Spleen (tissue), 11 donors: Measurements from ENCODE around the gene GZMA. TPM values are rescaled to one million over a fixed set of nuclear protein-coding genes. Genes with fewer than 3 reads are reported as not detected.
A peak's percentile ranks its signal among the peaks of the same experiment; 100 is the strongest.
"Not testable (repeated sequence)": the region's sequence is repeated elsewhere in the genome, so short reads cannot be mapped to it uniquely, and the experiment has no call there.

Experiments
- DNase-seq: peaks from one replicate; pipeline ENCODE4 v3.0.0-alpha.2; 2020
- H3K27ac ChIP-seq, 8 donors: fragments of 200-600 bp; sonication (generic) in 7 of 8; 1 replicate in 4 of 8; 2 replicates in 4 of 8; pipeline versions ENCODE4 v1.5.0 to v1.8.0; 2016 to 2021; ENCODE audit warnings: inconsistent platforms in 4 of 8, mild to moderate bottlenecking in 4 of 8, moderate library complexity in 1 of 8
- H3K27me3 ChIP-seq, 7 donors: fragments of 200-600 bp; sonication (generic) in 6 of 7; replicated peaks in 1 of 7; 1 replicate in 4 of 7; 2 replicates in 3 of 7; pipeline versions ENCODE4 v1.5.0 to v1.8.0; 2016 to 2021; ENCODE audit warnings: inconsistent platforms in 3 of 7, mild to moderate bottlenecking in 1 of 7
- H3K36me3 ChIP-seq, 6 donors: fragments of 200-600 bp; sonication (generic) in 5 of 6; 1 replicate in 4 of 6; 2 replicates in 2 of 6; pipeline versions ENCODE4 v1.5.0 to v1.8.0; 2016 to 2021; ENCODE audit warnings: inconsistent platforms in 2 of 6
- H3K4me1 ChIP-seq, 6 donors: fragments of 200-600 bp; sonication (generic) in 5 of 6; 1 replicate in 3 of 6; 2 replicates in 3 of 6; pipeline versions ENCODE4 v1.5.0 to v1.8.0; 2016 to 2021; ENCODE audit warnings: inconsistent platforms in 3 of 6
- H3K4me3 ChIP-seq, 8 donors: fragments of 200-600 bp; sonication (generic) in 7 of 8; 1 replicate in 4 of 8; 2 replicates in 4 of 8; pipeline versions ENCODE4 v1.5.0 to v1.8.0; 2016 to 2021; ENCODE audit warnings: inconsistent platforms in 4 of 8, mild to moderate bottlenecking in 4 of 8, moderate library complexity in 2 of 8
- H3K9me3 ChIP-seq, 8 donors: fragments of 200-600 bp; sonication (generic) in 7 of 8; 1 replicate in 4 of 8; 2 replicates in 4 of 8; pipeline versions ENCODE4 v1.5.0 to v1.8.0; 2016 to 2021; ENCODE audit warnings: inconsistent platforms in 4 of 8
- POLR2A ChIP-seq, 3 donors: fragments of 450-650 bp; IDR thresholded peaks; one replicate each; pipeline ENCODE4 v1.5.1; 2017; ENCODE audit warnings: antibody characterized with exemption in 3 of 3, mild to moderate bottlenecking in 1 of 3
- POLR2AphosphoS5 ChIP-seq, 3 donors: sonication (generic); formaldehyde crosslinking; IDR thresholded peaks; one replicate each; pipeline ENCODE4 v1.5.1; 2017; ENCODE audit warnings: antibody characterized with exemption in 3 of 3
- WGBS, 5 donors: extraction: QIAGEN DNeasy Blood & Tissue Kit in 3 of 5; methylation state at CpG; one replicate each; pipeline versions ENCODE4 v1.1.5 to v1.1.7; 2013 to 2018; 5-methylcytosine and 5-hydroxymethylcytosine counted together
- intact Hi-C: fragments of 100-400 bp; cut with DNase I; formaldehyde crosslinking; loops from one replicate; pipeline ENCODE4 v1.15.0; 2023; ENCODE audit warnings: low total_unique reads
- polyA plus RNA-seq, 3 donors: library from polyadenylated mRNA; stranded (reverse); fragments of 200-250 nt; gene quantifications; one replicate each; pipeline ENCODE4 v1.2.1, GENCODE V29; 2013
- total RNA-seq, 7 donors: library from RNA; depleted of rRNA in 3 of 7; stranded (reverse); fragments of >200 nt in 3 of 7; fragmentation: NEBNext Ultra II Directional in 4 of 7; extraction: Animal tissue kit (Norgen Biotek cat#: 25700) in 4 of 7; gene quantifications; one replicate each; pipeline versions ENCODE4 v1.1.0 to v1.2.1, GENCODE V29; 2016 to 2021
- TF ChIP-seq, protein P1 (sequence below), 11 experiments: fragments of 200-600 bp in 7 of 11; fragments of 450-650 bp in 4 of 11; sonication (generic) in 4 of 11; IDR thresholded peaks in 8 of 11; conservative IDR thresholded peaks in 3 of 11; 1 replicate in 7 of 11; 2 replicates in 4 of 11; pipeline versions ENCODE4 v1.4.0 to v1.8.0; 2016 to 2021; ENCODE audit warnings: antibody characterized with exemption in 11 of 11, inconsistent platforms in 4 of 11, mild to moderate bottlenecking in 1 of 11
- donor health status: healthy with polysubstance abuse.
- donor health status: DM: no; HTN: no; CAD: no; lungs with moderate emphysema.
- donor health status: DM: no; HTN: no; CAD: no.
- donor health status: Bipolar disorder and iron deficiency.
- donor health status: healthy.
- donor health status: DM: no; HTN: no; CAD: no.
- donor health status: DM: yes; HTN: yes; CAD: no.

The GZMA gene
- total and polyA plus RNA-seq, 10 donors: 14.7 to 40.5 (median 22.0) TPM

DNA sequence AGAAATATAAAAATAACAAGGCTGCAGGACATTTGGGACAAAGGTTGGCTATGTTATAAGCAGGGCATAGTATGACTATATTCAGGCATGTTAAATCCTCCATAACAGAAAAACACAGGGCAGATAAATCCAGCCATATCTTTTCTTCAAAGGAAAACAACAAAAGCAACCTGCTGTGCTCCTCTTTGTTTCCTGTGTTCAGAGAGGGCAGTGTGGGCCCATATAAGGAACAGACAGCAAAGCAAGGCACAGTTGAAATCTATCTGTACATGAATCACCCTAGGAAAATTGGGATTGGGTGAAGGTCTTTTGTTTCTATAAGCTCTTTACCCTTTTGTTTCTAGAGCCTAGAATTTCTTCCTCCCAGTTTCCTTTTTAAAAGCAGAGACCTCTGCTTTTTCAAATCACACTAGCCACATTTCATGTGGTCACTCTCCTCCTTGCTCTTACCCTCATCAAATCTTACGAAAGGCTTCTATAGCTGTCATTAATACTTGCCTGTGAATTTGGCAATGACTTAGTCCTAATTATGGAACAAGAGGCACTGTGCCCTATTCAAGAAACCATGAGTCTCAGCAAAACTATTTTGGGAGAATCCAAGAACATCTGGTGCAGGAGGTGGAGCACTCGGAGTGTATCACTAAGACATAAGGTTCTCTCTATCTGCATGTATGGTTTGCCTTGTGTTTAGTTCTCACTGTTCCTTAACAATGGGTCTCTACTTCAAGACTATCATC lies 1.8 kb downstream of the GZMA start:
- TF ChIP-seq POLR2AphosphoS5 (IDR thresholded peaks at IDR 0.05) (no peak), POLR2A (IDR thresholded peaks at IDR 0.05) (no peak)
- TF ChIP-seq, protein P1, sequence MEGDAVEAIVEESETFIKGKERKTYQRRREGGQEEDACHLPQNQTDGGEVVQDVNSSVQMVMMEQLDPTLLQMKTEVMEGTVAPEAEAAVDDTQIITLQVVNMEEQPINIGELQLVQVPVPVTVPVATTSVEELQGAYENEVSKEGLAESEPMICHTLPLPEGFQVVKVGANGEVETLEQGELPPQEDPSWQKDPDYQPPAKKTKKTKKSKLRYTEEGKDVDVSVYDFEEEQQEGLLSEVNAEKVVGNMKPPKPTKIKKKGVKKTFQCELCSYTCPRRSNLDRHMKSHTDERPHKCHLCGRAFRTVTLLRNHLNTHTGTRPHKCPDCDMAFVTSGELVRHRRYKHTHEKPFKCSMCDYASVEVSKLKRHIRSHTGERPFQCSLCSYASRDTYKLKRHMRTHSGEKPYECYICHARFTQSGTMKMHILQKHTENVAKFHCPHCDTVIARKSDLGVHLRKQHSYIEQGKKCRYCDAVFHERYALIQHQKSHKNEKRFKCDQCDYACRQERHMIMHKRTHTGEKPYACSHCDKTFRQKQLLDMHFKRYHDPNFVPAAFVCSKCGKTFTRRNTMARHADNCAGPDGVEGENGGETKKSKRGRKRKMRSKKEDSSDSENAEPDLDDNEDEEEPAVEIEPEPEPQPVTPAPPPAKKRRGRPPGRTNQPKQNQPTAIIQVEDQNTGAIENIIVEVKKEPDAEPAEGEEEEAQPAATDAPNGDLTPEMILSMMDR (IDR thresholded peaks at IDR 0.05 in 8 of 11, conservative IDR thresholded peaks at IDR 0.05 in 3 of 11): no peak
- H3K4me1 ChIP-seq: peaks cover 0 to 26% (median 0%) of the 10 kb centered on the region in 6 donors
- H3K36me3 ChIP-seq: peaks cover 0 to 21% (median 0%) of the 10 kb centered on the region in 6 donors
- H3K9me3 ChIP-seq: peaks cover 0 to 4% (median 0%) of the 10 kb centered on the region in 8 donors
- H3K27me3 ChIP-seq: peaks cover 0 to 5% (median 0%) of the 10 kb centered on the region in 7 donors
- H3K27ac ChIP-seq: peak overlapping the region in 4 of 8 donors; percentile 10 to 84 (median 76)
- WGBS, 5 donors: 76 to 88% (median 85%) methylated on average over 2 of the region's 2 CpGs
- H3K4me3 ChIP-seq: peak overlapping the region in 6 of 8 donors; percentile 13 to 64 (median 30)
- no peak for DNase-seq
- intact Hi-C loops: no loop called here

DNA sequence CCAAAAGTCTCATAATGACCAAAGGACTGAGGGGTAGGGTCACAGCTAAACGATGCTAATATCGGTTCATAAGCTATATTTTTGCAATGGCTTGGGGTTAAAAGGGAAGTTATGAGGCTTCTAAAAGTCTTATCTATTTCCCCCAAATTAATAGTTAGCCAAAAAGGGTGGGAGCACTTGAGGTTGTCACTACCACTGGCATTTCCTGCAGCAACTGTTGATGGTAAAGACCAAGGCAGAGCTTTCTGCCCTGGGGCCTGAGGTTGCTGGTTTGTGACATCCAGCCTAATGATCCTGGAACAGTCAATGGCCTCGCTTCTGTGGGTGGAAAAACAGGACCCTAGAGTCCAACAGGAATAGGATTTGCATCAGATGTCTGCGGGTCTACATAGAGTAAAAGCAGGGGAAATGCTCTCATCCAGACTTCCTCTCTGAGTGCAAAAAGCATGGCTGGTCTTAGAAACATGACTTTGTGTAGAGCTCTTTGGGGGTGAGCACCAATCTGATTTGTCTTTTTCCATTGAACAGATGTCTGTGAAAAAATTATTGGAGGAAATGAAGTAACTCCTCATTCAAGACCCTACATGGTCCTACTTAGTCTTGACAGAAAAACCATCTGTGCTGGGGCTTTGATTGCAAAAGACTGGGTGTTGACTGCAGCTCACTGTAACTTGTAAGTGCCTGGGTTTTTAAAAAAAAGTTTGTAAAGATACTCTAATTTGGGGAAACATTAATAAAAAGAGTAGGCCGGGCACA lies 2.7 kb downstream of the GZMA start:
- Histone ChIP-seq H3K36me3 (peaks cover 0 to 21% (median 0%) of the 10 kb centered on the region in 6 donors), H3K9me3 (peaks cover 0 to 4% (median 0%) of the 10 kb centered on the region in 8 donors), H3K27ac (peak overlapping the region in 4 of 8 donors; percentile 10 to 84 (median 76)), H3K4me1 (peaks cover 0 to 26% (median 0%) of the 10 kb centered on the region in 6 donors), H3K27me3 (peaks cover 0 to 5% (median 0%) of the 10 kb centered on the region in 7 donors), H3K4me3 (peak overlapping the region in 3 of 8 donors; percentile 30 to 64 (median 38))
- no peak for DNase-seq
- TF ChIP-seq POLR2AphosphoS5 (IDR thresholded peaks at IDR 0.05): no peak
- TF ChIP-seq, protein P1 (IDR thresholded peaks at IDR 0.05 in 8 of 11, conservative IDR thresholded peaks at IDR 0.05 in 3 of 11): no peak
- no peak for TF ChIP-seq POLR2A (IDR thresholded peaks at IDR 0.05)
- intact Hi-C loops: no loop called here
- 30 to 57% (median 53%) methylated on average over 5 of the region's 5 CpGs for WGBS, 5 donors

DNA sequence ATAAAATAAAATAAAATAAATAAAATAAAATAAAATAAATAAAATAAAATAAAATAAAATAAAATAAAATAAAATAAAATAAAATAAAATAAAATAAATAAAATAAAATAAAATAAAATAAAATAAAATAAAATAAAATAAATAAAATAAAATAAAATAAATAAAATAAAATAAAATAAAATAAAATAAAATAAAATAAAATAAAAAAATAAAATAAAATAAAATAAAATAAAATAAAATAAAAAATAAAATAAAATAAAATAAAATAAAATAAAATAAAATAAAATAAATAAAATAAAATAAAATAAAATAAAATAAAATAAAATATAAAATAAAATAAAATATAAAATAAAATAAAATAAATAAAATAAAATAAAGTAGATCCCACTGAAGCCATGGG lies 3.5 kb downstream of the GZMA start:
- H3K27ac ChIP-seq, H3K4me3 ChIP-seq, intact Hi-C loops, DNase-seq, H3K27me3 ChIP-seq, H3K9me3 ChIP-seq: not testable (repeated sequence)
- Histone ChIP-seq H3K36me3 (peaks cover 0 to 21% (median 0%) of the 10 kb centered on the region in 6 donors), H3K4me1 (peaks cover 0 to 26% (median 0%) of the 10 kb centered on the region in 6 donors)

DNA sequence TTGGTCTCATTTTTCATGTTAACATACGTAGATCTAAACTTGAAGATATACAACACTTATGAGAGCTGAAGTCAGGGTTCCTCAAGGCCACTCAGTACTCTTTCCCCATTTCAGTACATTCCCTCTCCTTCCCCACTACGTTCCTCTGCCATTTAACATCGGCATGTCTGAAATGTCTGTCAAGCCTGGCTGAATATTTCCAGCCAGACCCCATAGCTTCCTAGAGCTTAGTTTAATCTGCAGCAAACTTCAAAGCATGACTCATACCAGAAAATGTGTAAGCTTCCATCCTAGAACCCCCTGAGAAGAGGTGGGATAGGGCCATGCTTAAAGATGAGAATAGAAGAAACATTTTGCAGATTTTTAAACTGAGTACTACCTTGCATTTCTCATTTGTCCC lies 6.2 kb downstream of the GZMA start:
- Histone ChIP-seq H3K27me3 (no peaks in the 10 kb centered on the region), H3K4me1 (peaks cover 0 to under 1% (median 0%) of the 10 kb centered on the region in 6 donors), H3K36me3 (peaks cover 0 to 21% (median 0%) of the 10 kb centered on the region in 6 donors), H3K9me3 (no peaks in the 10 kb centered on the region), H3K27ac (no peak overlapping the region), H3K4me3 (no peak overlapping the region)
- no peak for DNase-seq
- 75 to 92% (median 89%) methylated on average over 3 of the region's 3 CpGs for WGBS, 5 donors
- TF ChIP-seq POLR2AphosphoS5 (IDR thresholded peaks at IDR 0.05): no peak
- no peak for TF ChIP-seq POLR2A (IDR thresholded peaks at IDR 0.05)
- TF ChIP-seq, protein P1 (IDR thresholded peaks at IDR 0.05 in 8 of 11, conservative IDR thresholded peaks at IDR 0.05 in 3 of 11): no peak
- intact Hi-C loops: no loop called here
